H9 (cell line): ENCODE results near the gene PPP3CA. TPM values are rescaled to one million over a fixed set of nuclear protein-coding genes. Genes with fewer than 3 reads are reported as not detected.

ENCODE experiments used
- DNase-seq: peaks from one replicate; pipeline ENCODE4 v3.0.0-alpha.2; 2017
- H2AFZ ChIP-seq: one replicate; pipeline ENCODE4 v1.6.1; 2013; ENCODE audit warnings: mild to moderate bottlenecking, low read length, control low read depth, moderate library complexity
- H2AK5ac ChIP-seq: 2 replicates; pipeline ENCODE4 v1.6.1; 2013; ENCODE audit warnings: low read length, control low read depth, mixed read lengths; ENCODE audit not compliant: insufficient read length
- H2BK120ac ChIP-seq: one replicate; pipeline ENCODE4 v1.6.1; 2013; ENCODE audit warnings: low read depth, mild to moderate bottlenecking, low read length, control low read depth, inconsistent platforms; ENCODE audit not compliant: poor library complexity, severe bottlenecking
- H2BK12ac ChIP-seq: 2 replicates; pipeline ENCODE4 v1.6.1; 2013; ENCODE audit warnings: low read length, control low read depth, mixed read lengths, low read depth; ENCODE audit not compliant: insufficient read length
- H2BK15ac ChIP-seq: 2 replicates; pipeline ENCODE4 v1.6.1; 2013; ENCODE audit warnings: low read depth, low read length, control low read depth
- H2BK20ac ChIP-seq: one replicate; pipeline ENCODE4 v1.6.1; 2013; ENCODE audit warnings: low read depth, mild to moderate bottlenecking, low read length, control low read depth, inconsistent platforms; ENCODE audit not compliant: poor library complexity, severe bottlenecking
- H2BK5ac ChIP-seq: 2 replicates; pipeline ENCODE4 v1.6.1; 2013; ENCODE audit warnings: low read length, control low read depth, mixed read lengths; ENCODE audit not compliant: insufficient read length
- H3K14ac ChIP-seq: 2 replicates; pipeline ENCODE4 v1.6.1; 2013; ENCODE audit warnings: low read length, control low read depth; ENCODE audit not compliant: insufficient read depth
- H3K18ac ChIP-seq: 2 replicates; pipeline ENCODE4 v1.6.1; 2013; ENCODE audit warnings: low read depth, mild to moderate bottlenecking, mixed read lengths, low read length, control low read depth; ENCODE audit not compliant: insufficient read length
- H3K23ac ChIP-seq: 2 replicates; pipeline ENCODE4 v1.6.1; 2013; ENCODE audit warnings: low read length, control low read depth, mixed read lengths, low read depth; ENCODE audit not compliant: insufficient read length
- H3K23me2 ChIP-seq: 2 replicates; pipeline ENCODE4 v1.6.1; 2013; ENCODE audit warnings: low read depth, mild to moderate bottlenecking, mixed read lengths, low read length, control low read depth; ENCODE audit not compliant: insufficient read length, poor library complexity, severe bottlenecking
- H3K27ac ChIP-seq: 2 replicates; pipeline ENCODE4 v1.5.1; 2013; ENCODE audit warnings: low read length, control low read depth, mixed read lengths, low read depth; ENCODE audit not compliant: insufficient read length
- H3K27me3 ChIP-seq: 2 replicates; pipeline ENCODE4 v1.6.1; 2013; ENCODE audit warnings: low read length, control low read depth, inconsistent platforms; ENCODE audit not compliant: insufficient read depth
- H3K4ac ChIP-seq: 2 replicates; pipeline ENCODE4 v1.6.1; 2013; ENCODE audit warnings: low read depth, mild to moderate bottlenecking, control low read depth, inconsistent platforms, low read length, moderate library complexity
- H3K4me1 ChIP-seq: 2 replicates; pipeline ENCODE4 v1.6.1; 2013; ENCODE audit warnings: low read length, control low read depth, inconsistent platforms; ENCODE audit not compliant: insufficient read depth
- H3K4me2 ChIP-seq: 2 replicates; pipeline ENCODE4 v1.6.1; 2013; ENCODE audit warnings: low read length, control low read depth, mixed read lengths; ENCODE audit not compliant: insufficient read length, insufficient read depth
- H3K56ac ChIP-seq: 2 replicates; pipeline ENCODE4 v1.6.1; 2013; ENCODE audit warnings: low read depth, mild to moderate bottlenecking, mixed read lengths, low read length, control low read depth; ENCODE audit not compliant: insufficient read length
- H3K79me1 ChIP-seq: 2 replicates; pipeline ENCODE4 v1.6.1; 2013; ENCODE audit warnings: low read depth, mild to moderate bottlenecking, moderate library complexity, low read length, control low read depth, inconsistent platforms; ENCODE audit not compliant: insufficient read depth, poor library complexity, severe bottlenecking
- H3K79me2 ChIP-seq: 2 replicates; pipeline ENCODE4 v1.6.1; 2013; ENCODE audit warnings: low read length, control low read depth, inconsistent platforms; ENCODE audit not compliant: insufficient read depth
- H3K9ac ChIP-seq: 2 replicates; pipeline ENCODE4 v1.6.1; 2013; ENCODE audit warnings: low read length, control low read depth, mixed read lengths; ENCODE audit not compliant: insufficient read length; ENCODE audit errors: extremely low read depth
- H3K9me3 ChIP-seq: one replicate; pipeline ENCODE4 v1.6.1; 2013; ENCODE audit warnings: low read depth, low read length, inconsistent platforms; ENCODE audit not compliant: control insufficient read depth
- H3T11ph ChIP-seq: one replicate; pipeline ENCODE4 v1.6.1; 2013; ENCODE audit warnings: mild to moderate bottlenecking, low read length, control low read depth, inconsistent platforms
- H4K20me1 ChIP-seq: one replicate; pipeline ENCODE4 v1.6.1; 2013; ENCODE audit not compliant: control insufficient read depth, insufficient read length, insufficient read depth
- H4K5ac ChIP-seq: 2 replicates; pipeline ENCODE4 v1.6.1; 2013; ENCODE audit warnings: low read depth, mild to moderate bottlenecking, mixed read lengths, low read length, control low read depth; ENCODE audit not compliant: insufficient read length
- H4K8ac ChIP-seq: replicated peaks from 2 replicates; pipeline ENCODE4 v1.6.1; 2013; ENCODE audit warnings: low read length, control low read depth, mixed read lengths, low read depth; ENCODE audit not compliant: insufficient read length
- H4K91ac ChIP-seq: 2 replicates; pipeline ENCODE4 v1.6.1; 2013; ENCODE audit warnings: low read depth, mild to moderate bottlenecking, moderate library complexity, mixed read lengths, low read length, control low read depth; ENCODE audit not compliant: insufficient read length
- H3K27ac Mint-ChIP-seq, 3 experiments: 2 replicates in 2 of 3; 3 replicates in 1 of 3; pipeline ENCODE4 v1.8.0; 2020 to 2021; ENCODE audit warnings: mixed read lengths in 3 of 3, mild to moderate bottlenecking in 1 of 3, moderate library complexity in 1 of 3
- H3K27me3 Mint-ChIP-seq: 2 replicates; pipeline ENCODE4 v1.8.0; 2021; ENCODE audit warnings: low read depth, mild to moderate bottlenecking, moderate library complexity, mixed read lengths
- H3K36me3 Mint-ChIP-seq, 3 experiments: 2 replicates in 2 of 3; 3 replicates in 1 of 3; pipeline ENCODE4 v1.8.0; 2020 to 2021; ENCODE audit warnings: low read depth in 3 of 3, mixed read lengths in 3 of 3; ENCODE audit not compliant: insufficient read depth in 1 of 3
- H3K4me1 Mint-ChIP-seq, 2 experiments: 2 replicates each; pipeline ENCODE4 v1.8.0; 2020; ENCODE audit warnings: mixed read lengths in 2 of 2
- H3K4me3 Mint-ChIP-seq, 2 experiments: 2 replicates in 1 of 2; 3 replicates in 1 of 2; pipeline ENCODE4 v1.8.0; 2020 to 2021; ENCODE audit warnings: mild to moderate bottlenecking in 2 of 2, mixed read lengths in 2 of 2, moderate library complexity in 1 of 2
- H3K9me3 Mint-ChIP-seq, 2 experiments: 2 replicates in 1 of 2; 3 replicates in 1 of 2; pipeline ENCODE4 v1.8.0; 2020; ENCODE audit warnings: mild to moderate bottlenecking in 2 of 2, mixed read lengths in 2 of 2, moderate library complexity in 1 of 2
- WGBS: extraction: QIAGEN DNeasy Blood & Tissue Kit; methylation state at CpG from one replicate; pipeline ENCODE4 v1.1.7; 2013; ENCODE audit warnings: missing lambda C conversion rate, low lambda C conversion rate, mixed read lengths; ENCODE audit not compliant: insufficient read length; ENCODE audit errors: extremely low coverage; 5-methylcytosine and 5-hydroxymethylcytosine counted together
- total RNA-seq: library from RNA; stranded (reverse); gene quantifications from 2 replicates; pipeline ENCODE4 v1.2.1, GENCODE V29; 2021
- TF ChIP-seq, protein P1 (sequence below): fragments of 200-600 bp; sonication (generic); conservative IDR thresholded peaks from 3 replicates; pipeline ENCODE4 v1.8.0; 2021; ENCODE audit warnings: antibody characterized with exemption, mild to moderate bottlenecking

The PPP3CA gene
- total RNA-seq, 1 experiment from 2014 or later: 16.8 TPM

DNA sequence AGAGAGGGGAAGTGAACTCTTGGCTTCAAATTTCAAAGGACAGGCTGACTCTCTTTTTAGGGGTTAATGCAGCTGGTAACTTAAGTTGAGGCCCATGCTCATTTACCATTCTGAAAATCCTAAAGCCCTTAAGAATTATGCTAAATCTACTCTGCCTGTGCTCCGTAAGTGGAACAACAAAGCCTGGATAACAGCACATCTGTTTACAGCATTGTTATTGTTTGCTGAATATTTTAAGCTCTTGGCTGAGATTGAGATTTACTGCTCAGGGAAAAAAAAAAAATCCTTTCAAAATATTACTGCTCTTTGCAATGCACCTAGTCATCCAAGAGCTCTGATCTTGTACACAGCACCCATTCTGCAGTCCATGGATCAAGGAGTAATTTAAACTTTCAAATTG, 17.7 kb downstream of the PPP3CA start:
- Mint-ChIP-seq H3K9me3 (no peaks in the 10 kb centered on the region), H3K36me3 (no peaks in the 10 kb centered on the region), H3K27me3 (no peaks in the 10 kb centered on the region), H3K4me1 (peaks cover 50 to 57% of the 10 kb centered on the region in 2 experiments), H3K27ac (peak overlapping the region in 2 of 3 experiments; percentile 28 to 47; a peak in 2 of 7 replicates), H3K4me3 (no peak overlapping the region; a peak in 1 of 5 replicates)
- no CpG with 5 or more reads among the region's 1 CpG for WGBS
- Histone ChIP-seq H3K9me3 (no peaks in the 10 kb centered on the region), H3K4ac (no peak overlapping the region), H4K8ac (no peak overlapping the region), H3K4me2 (no peak overlapping the region), H3K14ac (no peak overlapping the region), H2AFZ (no peak overlapping the region), H4K5ac (no peak overlapping the region), H3K79me2 (peaks cover 5% of the 10 kb centered on the region; the same call in 1 of the 2 replicates), H2BK20ac (no peak overlapping the region), H3K27me3 (no peaks in the 10 kb centered on the region), H2BK15ac (no peak overlapping the region), H2AK5ac (no peak overlapping the region), H3K4me1 (peaks cover 9% of the 10 kb centered on the region), H4K20me1 (no peaks in the 10 kb centered on the region), H4K91ac (no peak overlapping the region), H3K23me2 (no peaks in the 10 kb centered on the region), H3K23ac (no peak overlapping the region), H3K27ac (no peak overlapping the region), H3K18ac (no peak overlapping the region), H3T11ph (no peak overlapping the region), H3K56ac (no peak overlapping the region), H2BK120ac (no peak overlapping the region), H3K79me1 (no peaks in the 10 kb centered on the region), H2BK12ac (no peak overlapping the region), H2BK5ac (no peak overlapping the region), H3K9ac (no peak overlapping the region)
- DNase-seq: no peak
- TF ChIP-seq, protein P1, sequence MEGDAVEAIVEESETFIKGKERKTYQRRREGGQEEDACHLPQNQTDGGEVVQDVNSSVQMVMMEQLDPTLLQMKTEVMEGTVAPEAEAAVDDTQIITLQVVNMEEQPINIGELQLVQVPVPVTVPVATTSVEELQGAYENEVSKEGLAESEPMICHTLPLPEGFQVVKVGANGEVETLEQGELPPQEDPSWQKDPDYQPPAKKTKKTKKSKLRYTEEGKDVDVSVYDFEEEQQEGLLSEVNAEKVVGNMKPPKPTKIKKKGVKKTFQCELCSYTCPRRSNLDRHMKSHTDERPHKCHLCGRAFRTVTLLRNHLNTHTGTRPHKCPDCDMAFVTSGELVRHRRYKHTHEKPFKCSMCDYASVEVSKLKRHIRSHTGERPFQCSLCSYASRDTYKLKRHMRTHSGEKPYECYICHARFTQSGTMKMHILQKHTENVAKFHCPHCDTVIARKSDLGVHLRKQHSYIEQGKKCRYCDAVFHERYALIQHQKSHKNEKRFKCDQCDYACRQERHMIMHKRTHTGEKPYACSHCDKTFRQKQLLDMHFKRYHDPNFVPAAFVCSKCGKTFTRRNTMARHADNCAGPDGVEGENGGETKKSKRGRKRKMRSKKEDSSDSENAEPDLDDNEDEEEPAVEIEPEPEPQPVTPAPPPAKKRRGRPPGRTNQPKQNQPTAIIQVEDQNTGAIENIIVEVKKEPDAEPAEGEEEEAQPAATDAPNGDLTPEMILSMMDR: no peak
